Stimulated activated CD8-positive, alpha-beta memory T cell treated with anti-CD3 and anti-CD28 coated beads, Interleukin-15, amount 100 ng/mL, for 1 hour (primary cell): ENCODE results near the gene HSPA8.
"Not testable (repeated sequence)": the region's sequence is repeated elsewhere in the genome, so short reads cannot be mapped to it uniquely, and the experiment has no call there.

ENCODE experiments used
- DNase-seq: peaks from one replicate; pipeline ENCODE4 v3.0.0-alpha.2; 2020; ENCODE audit warnings: low read depth

The HSPA8 gene

DNA sequence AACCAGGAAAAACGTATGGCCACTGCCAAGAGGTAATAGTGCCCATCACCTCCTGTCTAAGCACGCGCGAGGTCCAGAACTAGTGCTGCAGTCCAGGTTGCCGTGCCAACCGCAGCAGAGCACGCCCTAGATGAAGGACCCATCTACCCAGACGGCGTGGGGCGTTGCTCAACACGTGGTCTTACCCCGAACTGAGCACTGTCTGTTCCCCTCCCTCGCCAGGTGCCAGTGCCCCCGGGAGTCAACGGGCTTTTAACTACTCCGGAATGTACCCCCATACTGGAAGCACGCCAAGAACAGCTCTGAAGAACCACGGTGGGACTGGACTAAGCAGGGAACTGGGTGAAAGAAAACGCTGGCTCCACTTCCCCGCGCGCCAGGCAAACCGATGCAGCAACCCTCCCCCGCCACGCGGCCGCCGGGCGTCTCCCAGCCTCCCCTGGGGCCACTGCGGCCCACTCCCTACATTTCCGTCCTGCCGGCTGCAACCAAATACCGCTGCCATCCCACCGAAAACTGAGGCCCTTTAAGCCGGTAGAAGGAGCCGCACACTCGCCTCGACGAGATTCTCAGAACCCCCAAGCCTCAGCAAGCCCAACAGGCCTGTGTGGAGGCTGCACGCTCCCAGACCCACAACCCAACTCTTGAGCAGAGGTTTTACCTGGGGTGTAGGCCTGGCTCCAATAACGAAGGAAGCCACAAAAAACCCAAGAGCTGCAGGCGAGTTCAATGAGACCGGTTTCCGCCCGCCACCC, at the start of gene HSPA8:
TSS of gene HSPA8 (minus strand) at position 734 of the 755 bp plus-strand sequence. CDS start 812 bp downstream, outside the sequence.
- DNase-seq: peak; percentile 32

DNA sequence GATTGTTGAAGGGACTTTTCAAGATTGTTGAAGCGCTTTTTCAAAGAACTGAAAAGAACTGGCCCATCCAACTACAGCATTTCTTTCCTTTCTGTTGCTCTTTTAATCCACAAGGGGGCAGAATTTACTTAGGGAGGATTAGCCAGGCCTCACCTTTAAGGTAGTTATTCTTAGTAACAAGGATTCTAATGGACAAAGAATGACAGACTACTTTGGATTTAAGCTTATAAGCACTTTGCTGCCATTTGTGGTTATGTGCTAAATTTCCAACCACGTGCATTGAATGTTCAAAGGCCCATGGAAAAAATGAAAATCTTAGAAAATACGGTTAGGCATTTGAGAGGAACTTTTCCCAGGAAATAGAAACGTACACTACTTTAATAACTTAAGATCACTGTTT, 49.5 kb upstream of the HSPA8 start:
- no peak for DNase-seq

DNA sequence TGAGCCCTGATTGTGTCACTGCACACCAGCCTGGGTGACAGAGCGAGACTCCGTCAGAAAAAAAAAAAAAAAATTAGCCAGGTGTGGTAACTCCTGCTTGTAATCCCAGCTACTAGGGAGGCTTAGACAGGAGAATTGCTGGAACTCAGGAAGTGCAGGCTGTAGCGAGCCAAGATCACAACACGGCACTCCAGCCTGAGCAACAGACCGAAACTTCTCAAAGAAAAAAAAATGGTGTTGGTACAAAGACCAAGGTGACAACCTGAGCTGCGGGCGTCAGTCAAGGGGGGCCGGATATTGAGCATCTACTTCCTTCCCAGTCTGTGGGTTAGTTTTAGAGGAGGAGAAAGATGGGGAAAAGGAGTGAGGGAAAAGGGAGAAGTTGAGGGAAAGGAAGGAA, 48.5 kb upstream of the HSPA8 start:
- no peak for DNase-seq

DNA sequence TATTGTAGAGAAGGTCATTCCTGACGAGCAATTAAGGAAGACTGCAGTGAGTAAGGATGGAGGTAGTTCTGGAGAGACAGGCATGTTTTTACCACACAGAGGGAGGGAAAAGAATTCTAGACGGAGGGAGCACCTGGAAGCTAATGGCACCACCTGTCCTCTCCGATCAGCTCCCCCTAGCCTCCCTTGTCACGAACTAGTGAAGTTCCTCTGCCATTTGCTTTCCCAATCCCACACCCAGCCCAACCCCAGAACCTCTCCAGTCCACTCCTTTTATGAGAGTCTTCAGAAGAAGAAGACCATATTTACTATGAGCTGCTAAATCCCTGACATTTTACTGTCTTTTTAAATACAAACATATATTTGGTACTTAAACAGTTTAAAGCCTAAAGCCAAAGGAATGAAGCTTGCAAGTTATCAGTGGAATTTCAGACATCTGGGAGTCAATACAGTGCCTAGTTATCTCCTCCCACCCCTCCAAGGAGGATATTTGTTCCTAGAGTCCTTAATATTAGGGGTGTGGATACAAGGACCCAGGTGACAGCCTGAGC, 46.1 kb upstream of the HSPA8 start:
- DNase-seq: no peak

DNA sequence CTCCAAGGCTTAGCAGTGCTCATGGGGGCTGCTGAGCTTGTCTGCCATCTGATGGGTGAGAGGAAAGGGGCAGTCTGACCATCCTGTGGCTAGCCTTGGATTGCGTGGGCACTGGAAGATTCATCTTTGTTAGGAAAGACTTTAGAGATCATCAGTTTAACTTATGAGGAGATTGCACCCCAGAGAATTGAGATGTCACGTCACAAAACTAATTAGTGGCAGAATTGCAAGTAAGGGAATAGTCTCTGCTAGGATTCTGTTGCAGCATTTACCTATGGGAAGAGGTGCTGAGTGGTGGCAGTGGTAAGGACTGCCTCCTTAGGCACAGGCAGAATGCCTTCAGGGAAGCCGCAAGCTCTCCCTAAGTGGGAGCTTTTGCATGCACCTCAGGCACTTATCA, 42.8 kb upstream of the HSPA8 start:
- no peak for DNase-seq

DNA sequence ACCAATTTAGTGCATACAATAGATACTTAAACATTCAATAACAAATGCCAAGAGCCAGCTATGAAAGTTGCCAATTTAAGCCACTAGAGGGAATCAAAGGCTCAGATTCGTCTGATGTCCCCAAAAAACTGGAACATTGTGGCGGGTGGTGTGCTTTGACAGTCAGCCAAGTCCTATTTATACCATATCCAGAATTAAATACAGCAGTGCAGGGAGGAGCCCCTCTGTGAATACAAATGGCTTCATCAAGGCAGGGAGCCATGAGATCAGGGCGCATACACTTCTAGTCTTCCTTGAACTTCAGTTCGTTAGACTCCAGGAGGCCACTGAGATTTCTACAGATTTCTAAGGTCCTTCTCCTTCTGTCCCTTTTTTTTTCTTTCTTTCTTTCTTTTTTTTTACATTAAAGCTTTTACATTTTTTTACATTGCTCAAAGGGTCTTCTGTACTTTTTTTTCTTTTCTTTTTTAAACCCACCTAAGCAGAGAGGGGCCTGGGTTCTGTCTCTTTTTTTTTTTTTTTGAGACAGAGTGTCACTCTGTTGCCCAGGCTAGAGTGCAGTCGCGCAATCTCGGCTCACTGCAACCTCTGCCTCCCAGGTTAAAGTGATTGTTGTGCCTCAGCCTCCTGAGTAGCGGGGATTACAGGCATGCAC, 41.5 kb upstream of the HSPA8 start:
- peak; percentile 2 for DNase-seq

DNA sequence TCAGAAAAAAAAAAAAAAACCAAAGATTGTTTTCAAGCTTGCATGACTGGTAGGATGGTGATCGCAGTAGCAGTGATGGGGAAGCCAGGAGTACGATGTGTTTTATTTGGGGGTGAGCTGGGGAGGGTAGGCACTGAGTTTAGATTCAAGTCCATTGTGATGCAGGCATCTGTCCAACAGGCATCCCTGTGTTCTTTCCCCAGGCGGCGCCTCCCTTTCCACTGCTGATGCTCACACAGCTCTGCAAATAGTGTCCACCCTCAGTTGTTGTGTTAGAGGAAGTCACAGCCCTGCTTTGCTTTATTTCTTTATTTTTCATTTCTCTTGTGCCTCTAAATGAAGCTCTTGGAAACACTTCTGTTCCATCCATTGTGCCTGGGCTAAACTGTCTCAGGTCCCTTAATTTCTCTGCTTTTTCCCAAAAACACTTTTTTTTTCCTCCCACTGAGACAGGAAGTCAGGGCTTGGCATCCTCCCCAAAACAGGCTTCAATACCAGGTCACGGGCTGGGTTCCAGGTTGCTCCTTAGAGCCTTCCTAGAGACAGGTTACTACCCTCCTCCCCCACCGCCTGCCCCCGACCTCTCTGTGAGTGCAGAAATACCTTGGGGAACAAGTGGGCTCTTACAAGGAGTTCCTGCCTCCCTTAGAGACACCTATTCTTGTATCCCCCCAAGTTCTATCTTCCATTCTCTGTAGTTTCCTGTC, 38.6 kb upstream of the HSPA8 start:
- no peak for DNase-seq

DNA sequence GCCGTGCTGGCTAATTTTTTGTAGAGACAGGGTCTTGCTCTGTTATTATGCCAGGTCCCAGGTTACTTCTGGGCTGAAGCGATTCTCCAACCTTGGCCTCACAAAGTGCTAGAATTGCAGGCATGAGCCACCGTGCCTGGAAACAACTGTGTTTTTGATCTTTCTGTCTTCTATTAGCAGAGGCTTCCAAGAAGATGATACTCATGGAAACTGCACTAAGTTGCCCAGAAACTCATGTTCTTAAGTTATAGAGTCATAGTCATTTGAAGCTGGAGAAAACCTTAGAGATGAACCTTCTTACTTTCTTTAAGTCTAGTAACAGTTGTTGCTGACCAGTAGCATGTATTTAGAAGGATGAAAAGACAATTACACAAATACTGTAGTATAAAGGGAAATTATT, 37.1 kb upstream of the HSPA8 start:
- DNase-seq: no peak

DNA sequence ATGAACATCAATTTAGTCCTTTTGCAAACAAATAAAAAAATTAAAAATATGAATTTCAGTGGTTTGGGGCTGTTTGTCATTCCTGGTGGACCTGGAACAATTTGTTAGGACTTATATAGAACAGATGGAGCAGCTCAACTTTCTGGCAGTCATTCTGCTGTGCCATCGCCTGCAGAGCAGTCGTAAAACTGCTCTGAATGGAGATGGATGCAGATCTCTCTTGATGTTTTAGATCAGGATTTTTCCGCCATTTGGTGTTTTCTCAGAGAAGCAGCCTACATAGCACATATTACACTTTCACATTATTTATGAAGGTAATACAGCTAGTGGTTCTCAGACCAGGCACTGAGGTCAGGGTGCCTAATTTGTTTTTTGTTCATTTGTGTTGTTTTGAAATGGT, 31.8 kb upstream of the HSPA8 start:
- no peak for DNase-seq

DNA sequence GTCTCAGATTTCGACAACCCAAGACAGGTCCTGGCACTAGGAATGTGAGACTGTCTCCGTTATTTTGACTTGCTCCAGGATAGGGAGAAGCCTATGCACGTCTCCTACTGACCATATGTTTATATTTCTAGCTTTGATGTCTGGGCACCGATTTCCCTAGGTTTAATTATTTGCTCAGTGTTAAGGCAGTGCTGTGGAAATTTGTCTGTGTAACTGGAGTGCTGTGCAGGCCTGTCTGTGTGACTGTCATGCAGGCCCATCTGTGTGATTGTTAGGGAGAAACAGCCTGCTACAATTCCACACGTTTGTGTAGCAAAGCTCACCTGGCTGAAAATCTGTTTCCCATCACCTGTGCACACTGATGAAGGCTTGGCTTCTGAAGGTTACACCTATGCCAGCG, 29.6 kb upstream of the HSPA8 start:
- DNase-seq: no peak

DNA sequence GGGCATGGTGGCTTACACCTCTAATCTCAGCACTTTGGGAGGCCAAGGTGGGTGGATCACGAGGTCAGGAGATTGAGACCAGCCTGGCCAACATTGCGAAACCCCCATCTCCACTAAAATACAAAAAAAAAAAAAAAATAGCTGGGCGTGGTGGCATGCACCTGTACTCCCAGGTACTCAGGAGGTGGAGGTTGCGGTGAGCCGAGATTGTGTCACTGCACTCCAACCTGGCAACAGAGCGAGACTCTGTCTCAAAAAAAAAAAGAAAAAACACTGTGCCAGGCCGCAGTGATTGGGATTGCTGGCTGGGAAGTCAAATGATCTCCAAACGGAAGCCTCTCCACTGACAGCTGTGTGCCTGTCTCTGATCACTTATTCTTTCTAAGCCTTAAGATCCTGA, 28.2 kb upstream of the HSPA8 start:
- not testable (repeated sequence) for DNase-seq

DNA sequence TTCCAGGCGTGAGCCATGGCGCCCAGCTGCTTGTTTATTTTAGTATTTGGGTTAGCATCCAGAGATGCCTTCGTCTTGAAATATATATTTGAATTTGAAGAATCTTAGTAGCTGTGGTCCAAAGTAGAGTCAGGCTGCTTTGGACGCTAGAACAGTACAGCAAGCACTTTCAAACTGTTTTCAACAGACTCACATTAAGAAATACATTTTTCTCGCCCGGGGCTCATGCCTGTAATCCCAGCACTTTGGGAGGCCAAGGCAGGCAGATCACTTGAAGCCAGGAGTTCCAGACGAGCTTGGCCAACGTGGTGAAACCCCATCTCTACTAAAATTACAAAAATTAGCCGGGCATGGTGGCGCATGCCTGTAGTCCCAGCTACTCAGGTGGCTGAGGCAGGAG, 27.0 kb upstream of the HSPA8 start:
- DNase-seq: not testable (repeated sequence)

DNA sequence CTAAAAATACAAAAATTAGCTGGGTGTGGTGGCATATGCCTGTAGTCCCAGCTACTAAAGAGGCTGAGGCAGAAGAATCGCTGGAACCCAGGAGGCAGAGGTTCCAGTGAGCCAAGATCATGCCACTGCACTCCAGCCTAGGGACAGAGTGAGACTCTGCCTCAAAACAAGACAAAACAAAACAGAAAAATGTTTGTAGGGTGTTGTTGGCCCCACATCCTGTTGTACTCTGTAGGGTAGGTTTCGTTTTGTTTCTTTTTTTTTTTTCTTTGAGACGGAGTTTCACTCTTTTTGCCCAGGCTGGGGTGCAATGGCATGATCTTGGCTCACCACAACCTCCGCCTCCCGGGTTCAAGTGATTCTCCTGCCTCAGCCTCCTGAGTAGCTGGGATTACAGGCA, 25.7 kb upstream of the HSPA8 start:
- DNase-seq: not testable (repeated sequence)

DNA sequence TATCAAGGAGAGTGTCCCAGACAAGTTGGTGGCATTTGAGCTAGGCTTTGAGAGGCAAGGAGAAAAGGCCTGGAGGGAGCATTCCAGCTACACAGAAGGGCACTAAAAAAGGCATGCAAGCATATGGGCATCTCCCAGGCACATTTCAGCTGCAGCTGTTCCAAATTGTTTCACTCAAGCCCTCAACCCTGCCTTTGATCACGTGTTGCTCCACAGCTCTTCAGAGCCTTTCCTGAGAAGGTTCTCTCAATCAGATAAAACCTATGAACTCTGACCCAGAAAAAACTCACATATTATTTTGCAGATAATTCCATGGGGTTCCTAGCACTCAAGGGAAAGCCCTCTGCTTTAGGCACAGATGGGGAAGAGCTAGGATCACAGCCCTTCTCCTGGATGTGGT, 24.4 kb upstream of the HSPA8 start:
- DNase-seq: no peak

DNA sequence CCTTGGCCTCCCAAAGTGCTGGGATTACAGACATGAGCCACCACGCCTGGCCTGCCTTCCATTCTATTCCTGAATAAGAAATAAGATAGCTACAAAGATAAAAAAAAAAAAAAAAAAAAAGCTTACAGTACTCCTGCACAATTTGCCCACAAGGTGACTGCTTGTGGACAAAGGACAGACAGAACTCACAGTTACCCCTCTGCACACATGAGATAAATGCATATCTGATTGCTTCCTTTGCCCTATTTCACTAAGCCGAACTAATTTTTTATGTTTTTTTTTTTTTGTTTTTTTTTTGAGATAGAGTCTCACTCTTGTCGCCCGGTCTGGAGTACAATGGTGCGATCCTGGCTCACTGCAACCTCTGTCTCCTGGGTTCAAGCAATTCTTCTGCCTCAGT, 23.6 kb upstream of the HSPA8 start:
- no peak for DNase-seq

DNA sequence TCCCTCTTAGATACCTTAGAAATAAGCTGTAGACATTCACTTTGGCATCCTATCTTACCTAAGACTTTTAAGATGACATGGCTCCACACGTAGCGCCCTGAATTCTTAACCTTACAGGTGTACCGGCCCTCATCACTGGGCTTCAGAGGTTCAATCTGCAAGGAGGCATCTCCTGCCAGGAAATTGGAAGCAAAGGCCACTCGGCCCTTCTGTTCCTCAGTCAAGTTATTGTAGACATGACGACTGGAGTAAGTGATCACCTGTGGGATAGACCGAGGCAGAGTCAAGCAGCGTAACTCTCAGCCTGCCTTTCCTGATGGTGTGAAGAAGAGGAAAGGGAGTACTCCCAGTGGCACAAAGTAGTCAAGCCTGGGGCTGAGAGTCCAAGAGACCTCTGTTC, 22.5 kb upstream of the HSPA8 start:
- no peak for DNase-seq

DNA sequence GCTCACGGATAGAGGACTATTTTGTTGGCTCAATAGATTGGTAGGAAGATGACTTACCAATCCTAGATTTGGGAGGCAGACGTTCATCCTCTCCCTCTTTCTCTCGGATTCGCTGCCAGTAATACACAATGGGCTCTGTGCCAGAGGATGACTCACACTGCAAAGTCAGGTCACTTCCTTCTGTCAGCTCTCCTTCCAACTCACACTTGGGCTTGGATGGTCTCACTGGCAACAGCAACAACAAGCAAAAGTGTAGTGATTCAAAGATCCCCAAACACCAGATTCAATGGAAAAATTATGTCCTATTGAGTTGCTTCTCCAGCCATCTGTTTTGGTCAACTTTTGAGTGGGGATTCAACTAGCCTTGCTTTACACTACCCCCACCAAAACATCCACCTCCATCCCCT, 21.7 kb upstream of the HSPA8 start:
- DNase-seq: peak; percentile 43

DNA sequence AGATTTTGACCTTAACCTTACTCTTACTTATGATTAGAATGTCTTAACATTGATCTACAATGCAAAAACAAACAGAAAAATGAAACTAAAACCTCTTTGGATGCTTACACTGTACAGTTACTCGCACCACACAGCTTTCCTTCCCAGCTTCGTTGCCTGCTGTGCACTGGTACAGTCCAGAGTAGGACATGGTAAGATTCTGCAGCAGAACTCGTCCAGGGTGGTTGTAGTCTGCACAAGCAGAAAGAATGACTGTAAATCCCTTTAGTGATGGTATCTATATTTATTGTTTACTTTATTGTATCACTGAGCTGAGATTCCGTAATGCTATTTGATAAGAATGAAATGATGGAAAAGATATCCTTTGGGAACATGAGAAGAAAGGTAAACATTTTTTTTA, 21.0 kb upstream of the HSPA8 start:
- no peak for DNase-seq

DNA sequence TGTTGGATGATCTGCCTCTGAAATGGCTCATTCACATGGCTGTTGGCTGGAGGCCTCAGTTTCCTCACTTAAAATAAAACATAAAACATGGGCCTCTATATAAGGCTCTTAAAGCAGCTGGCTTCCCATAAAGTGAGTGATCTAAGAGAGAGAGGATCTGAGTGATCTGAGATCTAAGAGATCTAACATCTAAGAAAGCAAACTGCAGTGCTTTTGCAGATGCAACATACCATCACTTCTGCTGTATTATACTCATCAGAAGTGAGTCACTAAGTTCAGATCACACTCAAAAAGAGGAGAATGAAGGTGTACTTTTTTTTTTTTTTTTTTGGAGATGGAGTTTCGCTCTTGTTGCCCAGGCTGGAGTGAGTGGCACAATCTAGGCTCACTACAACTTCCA, 18.1 kb upstream of the HSPA8 start:
- DNase-seq: no peak

DNA sequence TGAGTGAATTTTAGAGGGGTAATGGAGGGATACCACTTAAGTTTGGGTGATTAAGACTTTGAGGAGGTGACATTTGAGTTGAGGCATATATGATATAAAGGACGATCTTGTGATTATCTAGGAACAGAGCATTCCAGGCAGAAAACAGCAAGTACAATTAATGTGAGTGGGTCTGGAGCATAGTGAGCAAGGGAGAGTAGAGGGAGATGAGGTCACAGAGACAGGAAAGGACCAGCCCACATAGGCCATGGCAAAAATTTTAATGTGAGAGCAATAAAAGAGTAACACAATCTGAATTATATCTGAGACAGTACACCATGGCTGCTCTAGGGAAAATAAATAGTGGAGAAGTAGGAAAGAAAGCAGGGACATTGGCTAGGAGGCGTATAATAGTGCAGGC, 14.5 kb upstream of the HSPA8 start:
- no peak for DNase-seq

DNA sequence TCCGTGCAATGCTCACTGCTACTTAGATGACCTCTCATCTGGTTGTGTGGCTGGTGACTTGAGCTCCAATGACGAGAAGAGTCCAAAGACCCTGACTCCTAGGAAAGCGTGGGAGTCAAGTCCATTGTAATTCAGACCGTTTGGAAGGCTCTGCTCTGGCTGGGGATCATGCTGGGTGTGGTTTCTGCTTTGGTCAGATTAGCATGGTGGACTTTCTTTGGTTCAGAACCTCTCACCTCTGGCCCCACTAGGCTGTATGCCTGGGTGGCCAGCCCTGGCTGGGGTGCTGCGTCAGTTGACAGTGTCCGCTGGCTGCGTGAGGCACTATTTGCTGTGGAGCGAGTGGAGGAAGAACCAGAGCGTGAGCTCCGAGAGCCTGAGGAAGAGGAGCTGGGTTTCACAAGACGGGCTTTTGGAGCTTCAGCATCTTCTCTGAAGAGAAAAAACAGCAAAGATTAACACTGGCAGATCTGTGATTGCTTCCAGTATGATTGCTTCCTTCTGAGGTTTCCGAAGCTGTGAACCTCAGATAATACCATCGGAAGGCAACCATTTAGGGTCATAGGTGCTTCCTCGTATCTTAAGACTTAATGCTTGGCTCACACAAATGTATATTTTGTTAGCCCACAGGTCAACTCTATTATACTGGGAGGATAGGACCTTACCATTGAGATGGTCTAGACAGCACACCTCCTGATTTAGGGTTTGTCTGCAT, 11.6 kb upstream of the HSPA8 start:
- no peak for DNase-seq

DNA sequence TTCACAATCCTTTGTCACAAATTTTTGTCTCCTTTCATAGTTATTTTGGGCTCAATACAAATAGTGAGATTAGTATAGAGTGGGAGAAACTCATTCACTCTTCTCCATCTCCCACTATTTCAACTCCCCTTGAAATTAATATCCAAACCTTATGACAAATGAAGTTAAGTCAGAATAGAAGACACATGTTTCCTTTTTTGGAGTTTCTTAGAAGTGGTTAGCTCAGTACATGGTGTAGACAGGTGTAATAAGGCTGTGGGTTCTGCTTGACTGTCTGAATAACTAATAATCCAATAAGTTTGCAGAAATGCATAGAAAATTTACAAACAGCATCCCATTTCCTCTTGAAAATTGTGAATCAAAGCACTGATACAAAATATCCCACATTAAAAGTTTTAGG, 10.8 kb upstream of the HSPA8 start:
- DNase-seq: no peak
